NCI-H748 (cell line): ENCODE results near the gene CLTB.

Source experiments
- DNase-seq: peaks from one replicate; lab custom pipeline; 2025; ENCODE audit not compliant: unreplicated experiment; lab: John Stamatoyannopoulos, UW

Gene CLTB

DNA sequence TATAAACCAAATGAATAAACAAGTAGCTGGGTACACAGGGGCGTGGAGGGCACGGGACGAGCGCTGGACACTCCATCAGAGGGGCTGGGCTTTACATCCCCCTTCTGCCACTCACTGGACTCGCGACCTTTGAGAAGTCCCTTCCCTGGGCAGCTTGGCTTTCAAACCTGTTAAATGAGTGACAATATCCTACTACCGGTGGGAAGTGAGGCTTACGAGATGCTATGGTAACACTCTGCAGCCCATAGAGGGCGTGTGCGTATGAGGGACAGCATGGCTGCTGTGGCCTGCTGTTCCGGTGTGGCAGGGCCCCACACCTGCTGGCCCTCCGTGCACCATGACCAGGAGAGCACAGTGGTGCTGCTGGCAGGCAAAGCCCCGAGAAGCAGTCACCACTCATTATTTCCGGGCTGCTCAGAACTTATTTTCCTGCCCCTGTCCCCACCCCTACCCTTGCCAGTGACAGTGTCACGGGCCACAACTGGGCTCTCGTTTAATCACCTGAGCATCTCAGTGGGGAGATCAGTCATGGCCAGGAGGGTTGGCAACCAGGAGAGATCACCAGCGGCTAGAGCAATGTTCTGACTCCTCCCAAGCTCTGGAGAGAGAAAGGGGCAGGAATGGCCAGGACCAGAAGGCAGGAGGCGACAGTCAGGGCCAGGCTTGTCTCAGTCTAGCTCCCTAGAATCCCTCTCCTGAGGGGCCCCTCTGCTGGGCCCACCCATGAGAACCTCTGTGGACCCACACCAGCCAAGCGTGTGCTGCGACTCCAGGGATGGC, 10.5 kb downstream of the CLTB start:
- peak; percentile 48 for DNase-seq

DNA sequence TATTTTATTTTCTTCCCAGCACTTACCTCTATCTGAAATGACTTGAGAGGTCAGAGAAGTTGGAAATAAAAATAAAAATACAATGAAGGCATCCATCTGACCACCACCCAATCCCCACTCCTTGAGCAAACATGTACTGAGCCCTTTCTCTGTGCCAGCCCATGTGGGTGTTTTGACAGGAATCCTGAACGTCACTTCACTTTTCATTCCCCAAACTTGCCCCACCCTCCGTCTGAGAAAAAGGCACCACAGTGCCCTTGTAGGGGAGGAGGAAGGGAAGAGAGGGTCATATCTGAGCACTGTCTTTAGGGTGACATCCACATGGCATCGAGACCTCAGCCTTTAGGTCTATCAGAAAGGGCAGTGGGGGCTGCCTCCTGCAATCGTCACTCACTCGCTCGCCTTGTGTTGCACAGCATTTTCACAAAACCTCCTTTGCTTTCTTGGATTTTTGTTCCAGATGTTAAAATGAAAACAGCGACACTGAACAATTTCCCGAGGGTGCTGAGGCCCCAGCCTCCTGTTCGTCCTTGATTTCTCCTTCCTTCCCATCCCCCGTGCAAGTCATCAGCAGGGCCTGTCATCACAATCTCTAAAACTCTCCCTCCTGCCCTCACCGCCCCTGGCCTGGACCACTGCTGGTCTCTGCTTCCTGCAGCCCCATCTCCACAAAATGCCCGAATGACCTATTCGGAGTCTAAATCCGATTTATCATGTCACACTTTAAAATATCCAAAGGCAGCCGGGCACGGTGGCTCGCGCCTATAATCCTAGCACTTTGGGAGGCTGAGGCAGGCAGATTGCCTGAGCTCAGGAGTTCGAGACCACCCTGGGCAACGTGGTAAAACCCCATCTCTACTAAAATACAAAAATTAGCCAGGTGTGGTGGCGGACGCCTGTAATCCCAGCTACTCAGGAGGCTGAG, 14.8 kb downstream of the CLTB start:
- DNase-seq: no peak

DNA sequence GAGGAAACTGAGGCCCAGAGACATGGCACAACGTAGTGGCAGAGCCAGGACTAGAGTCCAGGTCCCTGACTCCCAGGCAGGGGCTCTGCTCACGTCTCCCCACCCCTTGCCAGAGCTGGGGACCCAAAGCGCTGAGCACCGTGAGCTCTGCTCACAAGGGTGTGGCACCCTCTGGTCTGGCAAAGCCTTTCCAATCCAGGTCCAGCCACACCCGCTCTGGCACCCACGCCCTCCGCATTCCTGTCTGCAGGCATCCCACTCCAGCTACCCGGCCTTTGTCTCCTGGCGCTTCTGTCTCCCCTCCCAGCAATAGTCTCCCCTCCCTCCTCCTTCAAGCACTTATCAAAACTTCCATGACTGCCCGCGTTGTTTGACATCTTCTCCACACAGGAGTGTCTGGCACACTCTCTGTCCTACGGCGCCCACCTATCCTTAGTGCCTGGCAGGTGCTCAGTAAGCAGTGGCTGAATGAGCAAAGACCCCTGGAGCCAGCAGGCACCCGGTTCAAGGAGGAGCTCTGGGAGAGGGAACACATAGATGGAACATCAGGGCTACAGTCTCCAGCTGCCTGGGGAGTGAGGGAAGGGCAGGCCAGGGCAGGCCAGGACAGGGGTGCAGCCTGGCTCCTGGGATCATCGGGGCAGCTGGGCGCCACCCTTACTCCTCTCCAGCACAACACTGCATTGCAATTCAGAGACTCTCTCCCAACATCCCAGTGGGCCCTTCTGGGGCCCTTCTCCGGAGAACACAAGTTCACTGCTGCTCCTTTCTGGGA, 15.8 kb downstream of the CLTB start:
- no peak for DNase-seq

DNA sequence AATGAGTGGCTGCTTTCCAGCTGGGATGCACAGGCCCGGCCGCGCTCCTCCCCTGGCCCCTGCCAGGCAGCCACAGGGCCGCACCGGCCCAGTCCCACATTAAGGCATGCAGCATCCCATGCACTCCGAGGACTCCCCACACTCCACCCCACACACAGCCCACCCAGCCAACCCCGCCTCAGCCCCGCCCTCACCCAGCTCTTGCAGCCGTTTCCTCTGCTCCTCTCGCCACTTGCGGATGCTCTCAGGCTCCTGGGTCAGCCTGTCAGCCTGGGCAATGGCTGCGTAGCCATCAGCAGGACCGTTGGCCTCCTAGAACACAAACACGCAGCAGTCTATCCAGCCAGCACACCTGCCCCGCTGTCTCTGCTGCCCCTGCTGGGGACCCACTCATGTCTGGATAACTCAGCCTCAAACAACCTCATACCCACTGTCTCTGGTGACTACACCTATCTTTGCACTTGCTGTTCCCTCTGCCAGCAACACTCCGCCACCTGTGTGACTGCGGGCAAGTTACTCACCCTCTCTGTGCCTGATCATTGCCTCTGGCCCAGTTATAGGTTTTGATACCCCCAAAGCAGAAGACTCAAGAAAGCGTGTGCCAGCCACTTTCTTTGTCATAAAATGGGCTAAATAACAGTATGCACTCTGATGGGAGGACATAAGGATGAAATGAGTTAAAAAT, 18.5 kb downstream of the CLTB start:
- no peak for DNase-seq

DNA sequence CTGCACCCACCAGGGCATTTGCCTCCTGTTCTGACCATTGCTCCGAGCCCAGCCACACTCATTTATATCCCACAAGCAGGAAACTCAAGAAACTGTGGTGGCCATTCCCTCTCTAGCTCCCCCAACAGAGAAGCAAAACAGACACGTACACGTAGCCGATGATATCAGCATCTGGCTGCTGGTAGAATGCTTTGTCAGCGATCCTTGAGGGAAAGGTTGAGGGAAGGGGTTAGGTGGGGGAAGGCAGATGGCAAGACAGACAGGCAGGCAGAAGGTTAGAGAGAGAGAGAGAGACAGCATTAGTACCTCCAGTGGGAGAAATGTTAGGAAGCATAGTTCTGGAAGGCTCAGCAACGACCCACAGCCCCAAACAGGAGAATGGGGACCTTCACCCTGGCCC, 20.0 kb downstream of the CLTB start:
- no peak for DNase-seq

DNA sequence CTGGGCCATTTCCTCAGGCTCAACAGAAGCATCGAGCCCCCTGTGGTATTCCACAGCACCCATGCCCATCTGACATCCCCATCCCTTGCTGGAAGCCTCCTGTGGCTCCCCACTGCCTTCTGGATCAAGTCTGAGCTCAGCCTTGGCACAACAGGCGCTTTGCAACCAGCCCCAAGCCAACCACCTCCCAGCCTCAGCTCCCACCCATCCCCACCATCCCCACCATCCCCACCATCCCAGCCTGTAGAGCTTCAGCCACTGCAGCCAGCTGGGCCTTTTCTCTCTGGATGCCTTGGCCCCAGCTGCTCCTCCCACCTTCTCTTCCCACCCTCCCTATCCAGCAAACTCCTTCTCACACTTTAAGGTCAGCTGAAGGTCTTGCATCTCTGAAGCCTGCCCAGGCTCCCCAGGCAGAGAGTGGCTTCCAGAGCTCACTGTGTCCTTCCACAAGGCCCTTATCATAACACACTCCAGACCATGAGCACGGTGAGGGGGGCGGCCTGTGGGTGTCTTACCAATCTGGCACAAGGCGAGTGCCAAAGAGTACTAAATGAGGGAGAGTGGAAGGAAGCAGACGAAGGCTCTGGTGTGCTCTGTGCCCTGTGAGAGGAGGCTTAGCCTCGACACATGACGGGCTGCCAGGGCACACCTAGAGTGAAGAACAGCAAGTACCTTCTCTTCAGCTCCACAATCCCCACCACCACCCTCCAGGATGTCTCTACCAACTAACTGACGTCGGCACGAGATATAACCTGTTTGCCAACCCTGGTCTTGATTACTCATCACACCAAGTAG, 21.3 kb downstream of the CLTB start:
- no peak for DNase-seq

DNA sequence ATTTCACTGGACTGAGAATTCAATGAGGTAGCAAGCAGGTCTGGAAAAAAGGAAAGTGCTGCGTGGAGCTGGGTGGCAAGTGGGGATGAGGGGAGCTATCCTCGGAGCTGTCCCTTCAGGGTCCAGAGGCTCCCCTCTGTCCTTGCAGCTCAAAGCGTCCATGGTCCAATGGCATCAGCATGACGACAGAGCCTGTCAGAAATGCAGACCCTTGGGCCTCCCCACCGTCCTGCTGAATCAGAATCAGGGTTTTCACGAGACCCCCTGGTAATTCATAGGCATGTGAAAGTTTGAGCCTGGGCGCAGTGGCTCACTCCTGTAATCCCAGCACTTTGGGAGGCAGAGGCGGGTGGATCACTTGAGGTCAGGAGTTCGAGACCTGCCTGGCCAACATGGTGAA, 22.2 kb downstream of the CLTB start:
- DNase-seq: no peak

DNA sequence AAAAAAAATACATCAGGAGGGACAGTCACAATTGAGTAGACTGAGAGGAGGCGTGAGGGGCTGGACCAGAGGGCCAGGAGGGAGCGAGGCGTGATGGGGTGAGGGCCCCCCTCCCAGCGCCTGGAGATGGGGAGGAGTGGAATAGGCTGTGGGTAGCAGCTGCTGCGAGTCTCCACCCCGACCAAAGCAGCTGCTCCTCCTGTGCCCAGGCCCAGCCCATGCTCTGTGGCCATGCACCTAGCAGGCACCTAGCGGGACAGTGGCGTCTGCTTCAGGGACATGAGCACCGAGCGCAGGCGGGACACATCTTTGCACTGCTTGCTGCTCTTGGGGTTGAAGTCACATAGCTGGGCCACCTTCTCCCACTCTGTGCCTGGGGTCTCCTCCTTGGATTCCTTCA, 23.8 kb downstream of the CLTB start:
- DNase-seq: no peak

DNA sequence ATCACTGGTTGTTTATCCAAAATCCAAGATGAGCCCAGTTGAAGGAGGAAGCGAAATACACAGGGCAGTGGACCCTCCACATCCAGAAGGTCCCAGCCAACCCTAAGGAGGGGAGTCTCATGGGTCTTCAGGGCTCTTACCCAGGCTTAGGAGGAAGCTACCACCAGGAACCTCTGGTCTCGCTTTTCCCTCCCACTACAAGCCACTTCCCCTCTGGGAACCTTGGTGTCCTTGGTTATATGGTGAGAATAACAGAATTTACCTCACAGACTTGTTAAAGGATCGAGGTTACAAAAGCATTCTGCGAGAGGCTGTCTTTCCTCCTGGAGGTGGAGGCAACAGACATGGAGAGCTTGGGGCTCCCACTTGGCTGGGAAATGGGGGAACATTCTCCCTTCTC, 24.3 kb downstream of the CLTB start:
- DNase-seq: no peak

DNA sequence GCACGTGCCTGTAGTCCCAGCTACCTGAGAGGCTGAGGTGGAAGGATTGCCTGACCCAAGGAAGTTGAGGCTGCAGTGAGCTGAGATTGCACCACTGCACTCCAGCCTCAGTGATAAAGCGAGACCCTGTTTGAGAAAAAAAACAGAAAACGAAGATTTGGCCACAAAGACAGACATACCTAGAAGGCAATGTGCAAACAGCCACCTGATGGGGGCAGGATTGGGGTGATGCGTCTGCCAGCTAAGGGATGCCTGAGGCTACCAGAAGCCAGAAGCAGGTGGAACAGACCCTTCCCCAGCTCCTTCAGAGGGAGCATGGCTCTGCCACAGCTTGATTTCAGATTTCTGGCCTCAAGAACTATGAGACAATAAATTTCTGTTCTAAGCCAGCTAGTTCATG, 24.9 kb downstream of the CLTB start:
- no peak for DNase-seq

DNA sequence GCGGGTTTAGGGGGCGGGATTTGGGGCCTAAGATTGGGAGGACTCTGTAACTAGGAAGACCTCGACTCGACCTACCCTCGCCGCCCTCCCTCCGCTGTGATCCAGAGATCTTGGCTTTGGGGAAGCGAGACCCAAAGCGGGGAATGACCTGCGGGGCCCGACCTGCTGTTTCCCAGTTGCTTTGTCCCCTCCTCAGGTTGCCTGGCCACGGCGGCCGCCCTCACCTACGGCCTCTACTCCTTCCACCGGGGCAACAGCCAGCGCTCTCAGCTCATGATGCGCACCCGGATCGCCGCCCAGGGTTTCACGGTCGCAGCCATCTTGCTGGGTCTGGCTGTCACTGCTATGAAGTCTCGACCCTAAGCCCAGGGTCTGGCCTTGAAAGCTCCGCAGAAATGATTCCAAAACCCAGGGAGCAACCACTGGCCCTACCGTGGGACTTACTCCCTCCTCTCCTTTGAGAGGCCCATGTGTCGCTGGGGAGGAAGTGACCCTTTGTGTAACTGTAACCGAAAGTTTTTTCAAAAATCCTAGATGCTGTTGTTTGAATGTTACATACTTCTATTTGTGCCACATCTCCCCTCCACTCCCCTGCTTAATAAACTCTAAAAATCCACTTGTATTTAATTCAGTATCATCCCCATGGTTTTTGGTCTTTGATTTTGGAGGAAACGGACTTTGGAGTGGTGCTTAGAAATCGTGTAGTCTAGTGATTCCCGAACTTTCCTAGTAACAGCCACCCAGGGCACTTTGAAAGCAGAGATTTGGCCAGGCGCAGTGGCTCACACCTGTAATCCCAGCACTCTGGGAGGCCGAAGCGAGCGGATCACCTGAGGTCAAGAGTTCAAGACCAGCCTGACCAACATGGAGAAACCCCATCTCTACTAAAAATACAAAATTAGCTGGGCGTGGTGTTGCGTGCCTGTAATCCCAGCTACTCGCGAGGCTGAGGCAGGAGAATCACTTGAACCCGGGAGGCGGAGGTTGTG, 26.9 kb downstream of the CLTB start:
- no peak for DNase-seq

DNA sequence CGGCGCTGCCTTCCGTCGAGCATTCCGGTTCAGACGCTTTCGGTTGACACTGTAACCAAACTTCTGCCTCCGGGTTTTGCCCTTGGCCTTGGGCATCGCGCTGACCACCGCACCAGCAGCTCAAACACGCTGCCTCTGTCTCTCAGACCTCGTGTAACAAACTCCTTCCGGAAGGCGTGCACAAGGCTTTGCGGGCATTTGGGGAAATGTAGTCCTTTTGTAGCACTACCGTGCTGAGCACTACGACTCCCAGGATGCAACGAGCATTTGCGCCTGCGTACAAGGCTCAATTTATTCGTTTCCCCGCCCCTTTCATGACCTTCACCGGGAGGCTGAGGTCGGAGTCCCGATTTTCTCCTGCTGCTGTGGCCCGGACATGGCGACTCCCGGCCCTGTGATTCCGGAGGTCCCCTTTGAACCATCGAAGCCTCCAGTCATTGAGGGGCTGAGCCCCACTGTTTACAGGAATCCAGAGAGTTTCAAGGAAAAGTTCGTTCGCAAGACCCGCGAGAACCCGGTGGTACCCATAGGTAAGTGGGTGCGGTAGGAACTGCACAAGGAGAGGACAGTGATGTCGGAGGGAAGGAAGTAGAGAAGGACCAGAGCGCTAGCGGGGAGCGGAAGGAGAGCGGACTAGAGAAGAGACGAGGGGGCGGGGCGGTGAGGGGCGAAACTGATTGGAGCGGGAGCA, 27.8 kb downstream of the CLTB start, which contains the start of the genes HIGD2A and NOP16:
Gene HIGD2A (plus strand): TSS at position 308 of the 691 bp plus-strand sequence. CDS start 69 bp downstream, at position 377.
Gene NOP16 (minus strand): TSS at position 155 of the 691 bp plus-strand sequence. CDS start 59 bp downstream, at position 96.
- DNase-seq: peak; percentile 99

DNA sequence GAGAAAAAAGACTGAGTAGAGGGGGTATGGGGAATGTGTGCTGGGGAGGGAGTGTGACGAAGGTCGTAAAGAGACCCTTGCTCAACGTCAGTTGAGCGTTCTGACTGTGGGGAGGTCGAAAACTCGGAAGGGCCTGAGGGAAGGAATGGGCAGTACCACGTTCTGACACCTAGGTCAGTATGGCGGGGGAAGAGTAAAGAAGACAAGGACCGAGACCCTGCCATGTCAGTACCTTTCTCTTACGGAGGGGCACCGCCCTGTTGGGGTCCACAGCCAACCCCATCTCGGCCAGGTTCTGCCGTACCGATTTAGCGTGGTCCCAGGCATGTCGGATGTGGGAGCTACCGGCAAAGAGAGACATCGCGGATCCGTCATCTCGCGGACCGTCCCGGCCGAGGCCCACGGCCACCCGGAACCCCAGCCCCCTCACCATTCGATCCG, 28.3 kb downstream of the CLTB start:
- no peak for DNase-seq

DNA sequence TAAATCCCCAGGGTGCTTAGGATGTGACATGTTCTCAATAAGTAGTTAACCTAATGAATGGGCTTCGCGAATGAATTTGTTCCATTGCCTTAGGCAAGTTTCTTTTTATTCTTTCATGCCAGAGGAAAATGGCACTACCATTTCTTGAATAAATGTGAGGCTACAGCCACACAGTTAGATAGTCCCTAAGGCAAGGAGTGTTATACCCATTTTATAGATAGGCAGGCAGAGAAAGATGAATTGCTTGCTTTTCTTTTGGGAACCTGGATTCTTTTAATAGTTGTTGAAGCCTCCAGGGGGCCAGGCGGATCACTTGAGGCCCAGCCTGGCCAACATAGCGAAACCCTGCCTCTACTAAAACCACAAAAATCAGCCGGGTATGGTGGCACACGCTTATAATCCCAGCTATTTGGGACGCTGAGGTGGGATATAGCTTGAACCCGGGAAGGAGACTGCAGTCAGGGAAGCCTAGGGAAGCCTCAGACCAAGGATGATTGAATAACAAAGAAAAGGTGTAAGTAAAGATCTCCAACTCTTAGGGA, 28.9 kb downstream of the CLTB start:
- no peak for DNase-seq

DNA sequence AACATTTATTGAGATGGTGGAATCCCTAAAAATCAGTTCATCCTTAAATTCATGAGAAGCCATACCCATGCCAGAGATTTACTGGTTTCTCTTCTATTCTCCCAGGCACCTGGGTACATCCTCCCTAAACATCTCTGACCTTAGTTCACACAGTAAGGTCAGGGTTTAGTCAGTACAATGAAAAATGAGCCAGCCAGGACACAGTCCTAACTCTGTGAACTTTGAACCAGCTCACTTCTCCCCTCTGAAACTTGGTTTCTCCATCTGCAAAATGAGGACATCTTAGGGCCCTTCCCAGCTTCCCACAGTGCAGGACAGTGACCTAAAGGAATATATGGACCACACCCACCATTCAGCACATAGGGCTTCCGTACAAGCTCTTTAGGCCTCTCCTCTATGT, 29.8 kb downstream of the CLTB start:
- no peak for DNase-seq

DNA sequence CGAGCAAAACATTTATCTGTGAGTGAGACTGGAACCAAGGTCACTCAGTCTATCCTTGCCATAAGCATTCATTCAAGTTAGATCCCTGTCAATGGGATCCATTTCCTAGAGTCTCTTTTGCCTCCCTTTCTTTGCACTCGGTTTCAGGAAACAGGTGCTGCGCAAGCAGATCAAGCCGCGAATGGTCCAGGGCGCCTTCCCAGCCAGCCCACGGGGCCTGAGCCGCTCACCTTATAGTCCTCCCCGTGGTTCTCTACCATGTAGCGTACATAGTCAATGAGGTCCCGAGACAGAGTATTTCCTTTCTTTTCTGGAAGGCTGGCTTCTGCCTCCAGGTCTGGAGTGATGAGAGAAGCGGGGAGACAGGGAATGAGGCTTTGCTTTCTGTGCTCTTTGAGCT, 31.3 kb downstream of the CLTB start:
- no peak for DNase-seq

DNA sequence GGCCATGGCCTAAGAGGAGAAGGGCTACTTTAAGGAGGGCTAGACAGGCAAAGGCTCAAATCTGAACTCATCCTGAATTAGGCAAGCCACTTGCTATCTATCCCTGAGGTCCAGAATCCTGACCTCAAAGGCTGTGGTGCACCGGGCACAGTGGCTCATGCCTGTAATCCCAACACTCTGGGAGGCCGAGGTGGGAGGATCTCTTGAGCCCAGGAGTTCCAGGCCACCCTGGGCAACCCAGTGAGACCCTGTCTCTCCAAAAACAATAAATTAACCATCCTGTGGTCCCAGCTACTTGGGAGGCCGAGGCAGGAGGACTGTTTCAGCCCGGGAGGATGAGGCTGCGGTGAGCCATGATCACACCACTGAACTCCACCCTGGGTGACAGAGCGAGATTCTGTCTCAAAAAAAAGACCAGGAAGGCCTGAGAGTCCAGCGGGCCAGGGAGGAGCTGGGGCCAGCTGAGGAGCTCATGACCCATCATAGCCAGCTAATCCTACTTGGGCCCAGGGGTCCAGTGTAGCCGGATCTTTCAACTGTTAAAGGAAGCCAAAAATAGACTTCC, 31.9 kb downstream of the CLTB start:
- no peak for DNase-seq
